H54 (cell line): ENCODE data around the gene OSBPL5.
"Not testable (repeated sequence)": the region's sequence is repeated elsewhere in the genome, so short reads cannot be mapped to it uniquely, and the experiment has no call there.

Experiments used
- DNase-seq: peaks from one replicate; pipeline ENCODE4 v3.0.0; 2011; ENCODE audit warnings: low spot score, mixed read lengths; ENCODE audit not compliant: insufficient read length
- FAIRE-seq: peaks from 3 replicates; lab custom pipeline; 2011; peaks lifted over from hg19 to GRCh38; lab: Jason Lieb, UNC
- POLR2A ChIP-seq: IDR thresholded peaks from 2 replicates; pipeline ENCODE4 v1.6.1; 2011; ENCODE audit warnings: low read depth, mild to moderate bottlenecking, low read length

Gene OSBPL5

DNA sequence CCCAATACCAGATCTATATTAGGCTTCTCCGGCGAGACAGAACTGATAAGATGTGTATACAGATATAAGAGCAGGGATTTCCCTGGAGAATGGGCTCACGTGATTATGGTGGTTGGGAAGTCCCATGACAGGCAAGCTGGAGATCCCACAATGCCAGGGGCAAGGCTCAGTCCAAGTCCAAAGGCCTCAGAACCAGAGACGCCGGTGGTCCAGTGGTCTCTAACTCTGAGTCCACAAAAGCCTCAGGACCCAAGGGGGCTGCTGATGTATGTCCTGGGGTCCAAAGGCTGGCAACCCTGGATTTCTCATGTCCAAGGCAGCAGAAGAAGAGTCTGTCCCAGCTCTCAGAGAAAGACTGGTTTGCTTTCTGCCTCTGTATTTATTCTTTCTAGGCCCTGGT lies 15.8 kb upstream of the OSBPL5 start:
- no peak for FAIRE-seq
- DNase-seq: no peak
- no peak for TF ChIP-seq POLR2A

DNA sequence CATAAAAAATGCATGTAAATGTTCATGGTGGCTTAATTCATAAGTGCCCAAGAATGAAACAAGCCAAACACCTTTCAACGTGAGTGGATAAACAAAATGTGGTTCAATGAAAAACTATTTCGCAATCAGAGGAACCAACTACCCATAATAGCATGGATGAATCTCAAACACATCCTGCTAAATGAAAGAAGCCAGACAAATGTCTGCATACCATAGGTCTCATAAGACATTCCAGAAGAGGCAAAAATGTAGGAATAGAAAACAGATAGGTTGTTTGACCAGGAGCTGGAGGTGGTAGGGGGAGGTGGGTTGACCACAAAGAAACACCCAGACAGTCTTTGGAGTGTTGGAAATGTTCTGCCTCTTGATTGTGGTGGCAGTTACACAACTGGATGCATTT lies 13.2 kb upstream of the OSBPL5 start:
- DNase-seq (no peak), FAIRE-seq (no peak)
- no peak for TF ChIP-seq POLR2A

DNA sequence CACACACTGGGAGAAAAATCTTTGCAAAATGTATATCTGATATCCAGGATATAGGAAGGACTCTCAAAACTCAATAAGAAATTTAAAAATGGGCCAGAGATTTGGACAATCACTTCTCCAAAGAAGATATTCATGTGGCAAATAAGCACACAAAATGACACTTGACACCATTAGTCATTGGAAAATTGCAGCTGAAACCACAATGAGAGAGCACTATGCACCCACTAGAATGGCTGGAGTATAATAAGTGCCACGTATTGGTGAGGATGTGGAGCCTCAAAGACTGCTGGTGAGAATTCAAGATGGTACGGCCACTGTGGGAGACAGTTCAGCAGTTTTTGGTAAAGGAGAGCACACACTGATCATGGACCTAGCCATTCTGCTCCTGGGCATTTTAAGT lies 12.8 kb upstream of the OSBPL5 start:
- TF ChIP-seq POLR2A: no peak
- no peak for FAIRE-seq
- no peak for DNase-seq

DNA sequence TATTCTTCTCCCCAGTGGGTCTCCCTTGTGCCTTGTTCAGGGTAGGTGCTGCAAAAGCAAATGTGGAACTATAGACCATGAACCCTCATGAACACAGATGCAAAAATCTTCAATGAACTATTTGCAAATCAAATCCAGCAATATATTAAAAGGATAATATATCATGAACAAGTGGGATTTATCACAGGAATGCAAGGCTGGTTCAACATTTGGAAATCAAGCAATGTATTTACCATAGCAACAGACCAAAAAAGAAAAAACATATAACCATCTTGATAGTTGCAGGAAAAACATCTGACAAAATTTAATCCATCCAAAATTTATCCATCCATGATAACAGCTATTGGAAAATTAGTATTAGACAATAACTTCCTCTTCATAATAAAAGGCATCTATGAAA lies 11.4 kb upstream of the OSBPL5 start:
- TF ChIP-seq POLR2A: no peak
- no peak for FAIRE-seq
- DNase-seq: no peak

DNA sequence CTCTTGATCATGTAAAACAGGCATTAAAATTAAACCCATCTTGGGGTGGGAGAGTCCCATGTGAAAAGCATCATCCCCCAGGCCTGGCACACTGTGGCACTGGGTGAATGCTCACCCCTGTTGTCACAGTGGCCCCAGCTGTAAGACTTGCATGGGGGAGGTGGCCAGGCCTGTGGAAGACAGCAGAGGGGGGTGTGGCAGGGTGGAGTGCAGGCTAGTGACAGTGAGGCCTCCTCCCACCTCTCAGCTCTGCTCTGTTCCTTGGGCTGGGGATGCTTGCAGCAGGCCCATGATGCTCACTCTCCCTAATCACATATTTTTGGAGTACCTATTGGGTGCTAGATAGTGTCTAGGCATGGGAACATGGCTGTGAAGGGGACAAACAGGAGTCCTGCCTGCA lies 10.1 kb upstream of the OSBPL5 start:
- DNase-seq (no peak), FAIRE-seq (no peak)
- TF ChIP-seq POLR2A: no peak

DNA sequence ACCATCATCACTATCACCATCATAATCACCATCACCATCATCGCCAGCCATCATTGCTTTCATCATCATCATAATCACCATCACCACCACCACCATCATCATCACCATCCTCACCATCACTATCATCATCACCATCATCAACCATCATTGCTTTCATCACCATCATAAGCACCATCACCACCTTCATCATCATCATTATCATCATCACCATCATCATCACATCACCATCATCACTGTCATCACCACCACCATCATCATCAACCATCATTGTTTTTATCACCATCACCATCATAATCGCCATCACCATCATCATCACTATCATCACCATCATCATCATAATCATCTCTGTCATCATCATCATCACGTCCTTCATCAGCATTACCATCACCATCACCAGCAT lies 9.3 kb upstream of the OSBPL5 start:
- FAIRE-seq (no peak), DNase-seq (no peak)
- TF ChIP-seq POLR2A: no peak

DNA sequence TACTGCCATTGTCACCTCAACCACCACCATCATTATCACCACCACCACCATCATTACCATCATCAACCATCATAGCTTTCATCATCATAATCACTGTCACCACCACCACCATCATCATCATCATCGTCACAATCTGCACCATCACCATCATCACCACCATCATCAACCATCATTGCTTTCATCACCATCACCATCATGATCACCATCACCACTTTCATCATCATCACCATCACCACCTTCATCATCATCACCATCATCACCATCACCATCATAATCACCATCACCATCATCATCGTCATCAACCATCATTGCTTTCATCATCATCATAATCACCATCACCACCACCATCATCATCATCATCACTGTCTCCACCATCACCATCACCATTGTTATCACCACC lies 8.7 kb upstream of the OSBPL5 start:
- FAIRE-seq (no peak), DNase-seq (no peak)
- no peak for TF ChIP-seq POLR2A

DNA sequence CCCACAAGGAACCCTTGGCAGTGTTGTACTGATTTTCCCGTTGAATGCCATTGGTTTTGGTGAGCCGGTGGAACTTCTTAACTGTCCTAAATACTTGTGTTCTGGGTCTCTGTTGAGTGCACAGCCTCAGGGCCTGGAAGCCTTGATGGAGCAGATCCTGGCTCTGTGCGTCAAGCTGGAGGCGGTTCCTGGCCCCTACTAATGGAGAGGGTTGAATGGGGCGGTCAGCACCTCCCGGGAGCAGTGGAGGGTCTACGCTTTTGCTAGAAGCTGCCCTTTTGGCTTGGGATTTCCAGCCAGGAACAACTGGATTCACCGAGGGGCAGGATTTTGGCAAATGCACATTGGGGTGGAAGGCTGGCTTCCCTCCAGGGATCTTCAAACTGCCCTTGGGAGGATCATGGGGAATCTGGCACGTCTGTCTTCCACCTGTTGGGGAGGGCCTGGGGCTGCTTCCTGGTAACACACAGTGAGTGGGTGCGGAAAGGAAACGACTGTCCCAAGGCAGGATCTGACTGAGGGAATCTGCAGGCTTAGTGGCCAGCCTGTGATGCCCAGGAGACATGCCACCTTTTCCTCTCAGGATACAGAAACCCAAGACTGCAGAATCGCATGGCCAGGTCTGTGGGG lies 6.9 kb upstream of the OSBPL5 start:
- TF ChIP-seq POLR2A: no peak
- no peak for FAIRE-seq
- DNase-seq: no peak

DNA sequence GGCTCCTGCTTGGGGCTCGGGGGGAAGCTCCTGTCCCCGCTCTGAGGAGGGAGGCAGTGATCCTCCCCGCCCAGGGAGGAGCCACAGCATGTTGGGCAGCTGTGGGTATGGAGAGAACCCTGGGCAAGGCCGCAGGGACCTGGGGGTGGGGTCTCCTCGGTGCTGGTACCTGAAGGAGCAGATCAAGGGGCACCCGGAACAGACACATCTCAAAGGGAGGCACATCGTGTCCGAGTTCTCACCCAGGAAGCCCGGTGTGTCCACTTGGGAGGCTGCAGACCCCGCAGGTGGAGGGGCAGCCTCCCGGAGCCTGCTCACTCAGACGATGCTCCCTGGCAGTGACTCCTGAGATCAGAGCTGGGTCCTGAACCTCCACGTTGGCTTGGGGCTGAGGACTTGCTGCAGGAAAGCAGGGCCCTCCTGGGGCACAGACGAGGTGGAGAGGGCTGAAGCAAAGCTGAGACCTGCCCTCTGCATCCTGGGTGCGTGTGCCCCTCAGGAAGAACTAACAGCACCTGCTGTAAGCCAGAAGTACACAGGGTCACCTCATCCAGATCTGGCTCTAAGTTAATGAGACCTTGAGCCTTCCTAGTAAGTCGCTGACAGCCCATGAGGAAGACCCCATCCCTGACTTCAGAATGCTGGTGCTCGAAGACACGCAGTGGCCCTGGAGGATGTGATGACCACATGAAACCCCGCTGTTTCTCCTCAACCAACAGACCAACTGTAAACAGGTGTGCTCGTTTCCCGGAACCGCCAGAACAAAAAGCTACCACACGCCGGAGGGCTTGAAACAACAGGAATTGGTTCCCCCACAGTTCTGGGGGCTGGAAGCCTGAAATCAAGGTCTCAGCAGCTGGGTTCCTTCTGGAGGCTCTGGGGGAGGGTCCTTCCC lies 5.9 kb upstream of the OSBPL5 start:
- FAIRE-seq: no peak

DNA sequence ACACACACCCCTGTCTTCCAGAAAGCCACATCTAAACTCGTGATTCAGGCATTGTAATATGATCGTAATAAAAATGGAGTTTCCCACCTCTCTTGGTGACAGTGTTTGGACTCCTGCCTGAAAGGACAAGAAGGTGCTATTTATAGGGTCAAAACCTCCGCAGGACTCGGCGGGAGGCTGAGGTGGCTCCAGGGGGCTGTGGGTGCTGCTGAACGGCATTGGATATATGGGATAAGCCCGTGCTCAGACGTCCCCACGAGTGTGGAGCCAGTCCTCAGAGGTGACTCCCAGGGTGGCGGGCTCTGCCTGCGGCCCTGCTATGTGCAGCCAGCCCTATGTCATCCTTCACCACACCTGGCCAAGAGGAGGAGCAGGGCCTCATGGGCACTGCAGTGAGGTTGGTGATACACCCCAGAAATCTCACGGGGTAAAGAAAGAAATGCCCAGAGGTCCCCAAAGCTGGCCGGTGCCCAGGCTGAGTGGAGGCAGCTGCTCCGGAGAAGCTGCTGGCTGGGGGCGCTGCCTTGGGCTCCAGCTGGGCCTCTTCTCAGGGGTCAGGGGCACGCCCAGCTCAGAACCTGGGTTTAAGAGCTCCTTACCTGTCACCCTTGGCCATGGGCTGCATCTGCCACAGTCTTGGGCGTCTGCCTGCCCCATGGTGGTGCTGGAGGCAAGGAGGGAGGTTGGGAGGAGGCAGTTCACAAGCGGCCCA lies 5.1 kb upstream of the OSBPL5 start:
- no peak for TF ChIP-seq POLR2A
- DNase-seq: no peak
- no peak for FAIRE-seq

More for the DNA sequence above, 5.9 kb upstream of the OSBPL5 start:
- DNase-seq: no peak
- TF ChIP-seq POLR2A: no peak

DNA sequence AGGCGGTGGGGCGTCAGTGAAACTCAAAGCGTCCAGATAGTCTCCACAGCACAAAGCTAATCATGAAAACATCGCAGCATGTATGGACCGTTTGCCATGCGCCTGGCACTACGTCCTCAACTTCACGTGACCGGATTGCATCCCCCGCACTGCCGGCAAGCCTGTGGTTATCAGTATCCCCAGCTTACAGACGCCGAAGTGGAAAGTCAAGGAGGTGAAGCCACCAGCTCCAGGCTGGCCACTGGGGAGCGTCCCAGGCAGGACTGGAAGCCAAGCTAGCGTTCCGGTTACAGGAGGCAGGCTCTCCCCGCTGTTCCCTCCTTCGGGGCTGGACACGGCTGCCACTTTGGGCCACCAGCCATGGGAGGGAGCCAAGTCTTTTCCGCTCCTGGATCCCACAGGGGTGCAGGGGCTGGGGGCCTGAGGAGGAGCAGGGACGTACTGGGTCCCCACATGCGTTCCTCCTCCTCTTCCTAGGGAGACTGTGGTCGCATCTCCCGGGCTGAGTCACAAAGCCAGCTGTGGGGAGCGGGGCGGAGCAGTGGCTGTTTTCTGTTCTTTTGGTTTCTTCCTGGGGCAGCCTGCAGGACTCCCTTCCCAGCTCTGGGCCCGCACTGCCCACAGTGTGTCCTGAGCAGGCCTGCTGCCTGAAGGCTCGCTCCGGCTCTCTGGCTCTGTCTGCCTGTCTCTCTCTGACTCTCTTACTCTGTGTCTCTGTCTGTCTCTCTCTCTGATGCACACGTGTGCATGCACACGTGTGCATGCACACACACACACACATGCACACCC lies 4.3 kb upstream of the OSBPL5 start:
- TF ChIP-seq POLR2A: no peak
- FAIRE-seq (no peak), DNase-seq (peak; percentile 82)

DNA sequence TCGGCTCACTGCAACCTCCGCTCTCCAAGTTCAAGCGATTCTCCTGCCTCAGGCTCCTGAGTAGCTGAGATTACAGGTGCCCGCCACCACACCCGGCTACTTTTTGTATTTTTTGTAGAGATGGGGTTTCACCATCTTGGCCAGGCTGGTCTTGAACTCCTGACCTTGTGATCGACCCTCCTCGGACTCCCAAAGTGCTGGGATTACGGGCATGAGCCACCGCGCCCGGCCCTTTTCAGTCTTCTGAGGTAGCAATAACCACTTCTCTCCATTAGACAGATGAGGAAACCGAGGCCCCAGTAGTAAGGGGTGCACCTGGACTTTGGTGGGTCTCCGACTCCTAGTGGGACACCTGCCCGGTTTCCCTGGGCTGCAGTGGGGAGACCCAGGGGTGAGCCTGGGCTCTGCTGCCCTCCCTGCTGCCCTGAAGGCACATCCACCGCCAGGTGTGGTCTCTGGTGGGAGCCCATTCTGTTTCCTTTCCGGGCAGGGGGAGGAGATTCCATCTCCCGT lies 3.7 kb upstream of the OSBPL5 start:
- not testable (repeated sequence) for FAIRE-seq

More for the DNA sequence above, 3.7 kb upstream of the OSBPL5 start:
- not testable (repeated sequence) for DNase-seq
